DND-41 (cell line): ENCODE measurements around the gene CMBL.

Experiments
- EZH2 ChIP-seq: IDR thresholded peaks from 3 replicates; pipeline ENCODE4 v1.6.1; 2012; ENCODE audit warnings: borderline replicate concordance, low read depth, mild to moderate bottlenecking, moderate library complexity, low read length, inconsistent platforms; ENCODE audit not compliant: severe bottlenecking
- TF ChIP-seq, protein P1 (sequence below): IDR thresholded peaks from 2 replicates; pipeline ENCODE4 v1.5.1; 2012; ENCODE audit warnings: borderline replicate concordance, low read length, moderate library complexity, mild to moderate bottlenecking; ENCODE audit not compliant: poor library complexity, severe bottlenecking; ENCODE audit errors: extremely low read depth

DNA sequence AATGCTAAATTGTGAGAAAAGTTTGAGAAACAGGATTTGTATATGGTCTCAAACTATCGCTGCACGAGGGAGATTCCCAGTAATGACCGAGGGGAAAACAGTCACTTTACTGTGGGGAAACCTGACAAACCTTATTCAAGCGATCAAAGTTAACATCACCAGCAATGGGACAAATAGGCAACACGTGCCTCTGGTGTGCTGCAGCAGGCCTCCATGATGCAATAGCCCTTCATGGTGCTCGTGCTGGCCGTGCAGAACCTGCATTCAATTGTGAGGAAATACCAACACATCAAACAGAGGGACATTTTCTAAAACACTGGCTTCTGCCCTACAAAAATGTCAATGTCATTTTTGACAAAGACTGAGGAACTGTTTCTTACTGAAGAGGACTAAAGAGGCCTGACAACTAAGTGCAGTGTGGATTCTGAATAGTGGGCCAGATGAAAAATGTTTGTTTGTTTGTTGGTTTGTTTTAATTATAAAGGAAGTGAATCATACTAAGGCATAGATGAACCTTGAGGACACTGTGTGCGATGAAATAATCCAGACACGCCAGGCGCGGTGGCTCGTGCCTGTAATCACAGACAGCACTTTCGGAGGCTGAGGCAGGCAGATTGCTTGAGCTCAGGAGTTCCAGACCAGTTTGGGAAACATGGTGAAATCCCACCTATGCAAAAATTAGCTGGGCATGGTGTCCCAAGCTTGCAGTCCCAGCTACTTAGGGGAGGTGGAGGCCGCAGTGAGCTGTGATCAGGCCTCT lies 28.2 kb upstream of the CMBL start:
- TF ChIP-seq, protein P1, sequence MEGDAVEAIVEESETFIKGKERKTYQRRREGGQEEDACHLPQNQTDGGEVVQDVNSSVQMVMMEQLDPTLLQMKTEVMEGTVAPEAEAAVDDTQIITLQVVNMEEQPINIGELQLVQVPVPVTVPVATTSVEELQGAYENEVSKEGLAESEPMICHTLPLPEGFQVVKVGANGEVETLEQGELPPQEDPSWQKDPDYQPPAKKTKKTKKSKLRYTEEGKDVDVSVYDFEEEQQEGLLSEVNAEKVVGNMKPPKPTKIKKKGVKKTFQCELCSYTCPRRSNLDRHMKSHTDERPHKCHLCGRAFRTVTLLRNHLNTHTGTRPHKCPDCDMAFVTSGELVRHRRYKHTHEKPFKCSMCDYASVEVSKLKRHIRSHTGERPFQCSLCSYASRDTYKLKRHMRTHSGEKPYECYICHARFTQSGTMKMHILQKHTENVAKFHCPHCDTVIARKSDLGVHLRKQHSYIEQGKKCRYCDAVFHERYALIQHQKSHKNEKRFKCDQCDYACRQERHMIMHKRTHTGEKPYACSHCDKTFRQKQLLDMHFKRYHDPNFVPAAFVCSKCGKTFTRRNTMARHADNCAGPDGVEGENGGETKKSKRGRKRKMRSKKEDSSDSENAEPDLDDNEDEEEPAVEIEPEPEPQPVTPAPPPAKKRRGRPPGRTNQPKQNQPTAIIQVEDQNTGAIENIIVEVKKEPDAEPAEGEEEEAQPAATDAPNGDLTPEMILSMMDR, result no peak
- TF ChIP-seq EZH2, result no peak
